RWPE2 (cell line): ENCODE measurements around the gene TLR6.

ENCODE experiments used
- ATAC-seq: fragments of 200-7000 bp; cut with Tn5 transposase; 3 replicates; pipeline ENCODE4 v1.9.1; 2021; ENCODE audit warnings: low read depth
- DNase-seq: peaks from one replicate; pipeline ENCODE4 v3.0.0-alpha.2; 2020; ENCODE audit warnings: low spot score
- H3K27ac ChIP-seq: fragments of 450-650 bp; 2 replicates; pipeline ENCODE4 v1.5.1; 2017; ENCODE audit warnings: mild to moderate bottlenecking; ENCODE audit not compliant: poor library complexity, severe bottlenecking
- H3K27me3 ChIP-seq: fragments of 250-450 bp; sonication (Bioruptor Pico); 2 replicates; pipeline ENCODE4 v1.5.1; 2021; ENCODE audit warnings: mild to moderate bottlenecking, moderate library complexity; ENCODE audit not compliant: insufficient read depth, poor library complexity, severe bottlenecking
- H3K36me3 ChIP-seq: fragments of 250-450 bp; sonication (Bioruptor Pico); 2 replicates; pipeline ENCODE4 v1.5.1; 2020; ENCODE audit warnings: low read depth, mild to moderate bottlenecking, moderate library complexity
- H3K4me1 ChIP-seq: fragments of 250-450 bp; sonication (Bioruptor Pico); 2 replicates; pipeline ENCODE4 v1.5.1; 2021; ENCODE audit warnings: mild to moderate bottlenecking, moderate library complexity; ENCODE audit not compliant: insufficient read depth, poor library complexity, severe bottlenecking
- H3K4me3 ChIP-seq: fragments of 250-450 bp; sonication (Bioruptor Pico); 2 replicates; pipeline ENCODE4 v1.5.1; 2021; ENCODE audit warnings: mild to moderate bottlenecking, moderate library complexity; ENCODE audit not compliant: severe bottlenecking
- H3K9me3 ChIP-seq: fragments of 250-450 bp; sonication (Bioruptor Pico); 2 replicates; pipeline ENCODE4 v1.5.1; 2021; ENCODE audit warnings: mild to moderate bottlenecking, moderate library complexity; ENCODE audit not compliant: severe bottlenecking
- TF ChIP-seq, protein P1 (sequence below): fragments of 450-650 bp; IDR thresholded peaks from one replicate; pipeline ENCODE4 v1.5.1; 2017; ENCODE audit warnings: mild to moderate bottlenecking, moderate library complexity; ENCODE audit not compliant: poor library complexity, severe bottlenecking

The TLR6 gene

DNA sequence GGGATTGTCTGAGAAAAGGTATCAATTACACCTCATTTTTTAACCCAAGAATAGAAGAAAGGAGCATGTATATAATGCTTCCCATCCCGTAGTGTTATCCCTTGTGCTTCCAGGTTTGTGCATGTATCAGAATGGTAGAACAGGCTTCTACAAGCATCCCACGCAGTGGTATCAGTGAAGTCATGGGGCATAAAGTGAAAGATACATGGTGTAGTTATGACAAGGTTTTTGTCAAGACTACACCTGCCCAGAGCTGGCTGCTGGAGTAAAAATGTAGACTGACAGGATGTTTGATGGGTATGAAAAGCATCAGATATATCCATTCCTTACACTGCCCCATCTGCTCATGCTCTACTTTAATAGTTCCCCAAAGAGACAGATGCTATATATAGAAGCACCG is 61.5 kb downstream of the TLR6 start:
- no peak for ATAC-seq
- no peaks in the 10 kb centered on the region for H3K27me3 ChIP-seq
- H3K27ac ChIP-seq, result no peak overlapping the region
- no peak for DNase-seq
- H3K9me3 ChIP-seq, result no peaks in the 10 kb centered on the region
- no peaks in the 10 kb centered on the region for H3K4me1 ChIP-seq
- TF ChIP-seq, protein P1, sequence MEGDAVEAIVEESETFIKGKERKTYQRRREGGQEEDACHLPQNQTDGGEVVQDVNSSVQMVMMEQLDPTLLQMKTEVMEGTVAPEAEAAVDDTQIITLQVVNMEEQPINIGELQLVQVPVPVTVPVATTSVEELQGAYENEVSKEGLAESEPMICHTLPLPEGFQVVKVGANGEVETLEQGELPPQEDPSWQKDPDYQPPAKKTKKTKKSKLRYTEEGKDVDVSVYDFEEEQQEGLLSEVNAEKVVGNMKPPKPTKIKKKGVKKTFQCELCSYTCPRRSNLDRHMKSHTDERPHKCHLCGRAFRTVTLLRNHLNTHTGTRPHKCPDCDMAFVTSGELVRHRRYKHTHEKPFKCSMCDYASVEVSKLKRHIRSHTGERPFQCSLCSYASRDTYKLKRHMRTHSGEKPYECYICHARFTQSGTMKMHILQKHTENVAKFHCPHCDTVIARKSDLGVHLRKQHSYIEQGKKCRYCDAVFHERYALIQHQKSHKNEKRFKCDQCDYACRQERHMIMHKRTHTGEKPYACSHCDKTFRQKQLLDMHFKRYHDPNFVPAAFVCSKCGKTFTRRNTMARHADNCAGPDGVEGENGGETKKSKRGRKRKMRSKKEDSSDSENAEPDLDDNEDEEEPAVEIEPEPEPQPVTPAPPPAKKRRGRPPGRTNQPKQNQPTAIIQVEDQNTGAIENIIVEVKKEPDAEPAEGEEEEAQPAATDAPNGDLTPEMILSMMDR, result no peak
- no peak overlapping the region for H3K4me3 ChIP-seq
- no peaks in the 10 kb centered on the region for H3K36me3 ChIP-seq

DNA sequence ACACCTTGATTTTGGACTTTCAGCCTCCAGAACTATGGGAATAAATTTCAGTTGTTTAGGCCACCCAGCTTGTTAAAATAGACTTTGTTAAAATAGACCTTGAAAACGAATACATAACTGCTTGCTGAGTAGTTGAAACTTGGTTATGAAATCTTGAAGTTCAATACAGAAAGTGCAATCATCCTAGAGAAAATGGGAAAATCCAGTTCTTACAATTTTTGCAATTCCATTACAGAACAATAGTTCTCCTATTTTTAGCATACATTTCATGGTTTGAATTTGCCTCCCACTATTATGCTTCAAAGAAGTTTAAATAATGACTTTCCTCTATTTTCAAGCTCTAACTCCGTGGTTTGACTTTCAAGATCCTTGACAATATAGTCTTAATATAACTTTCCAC is 62.6 kb downstream of the TLR6 start:
- Histone ChIP-seq H3K27me3 (no peaks in the 10 kb centered on the region), H3K36me3 (no peaks in the 10 kb centered on the region), H3K9me3 (no peaks in the 10 kb centered on the region), H3K27ac (no peak overlapping the region), H3K4me1 (no peaks in the 10 kb centered on the region), H3K4me3 (no peak overlapping the region)
- DNase-seq (no peak), ATAC-seq (no peak)
- TF ChIP-seq, protein P1, result no peak

DNA sequence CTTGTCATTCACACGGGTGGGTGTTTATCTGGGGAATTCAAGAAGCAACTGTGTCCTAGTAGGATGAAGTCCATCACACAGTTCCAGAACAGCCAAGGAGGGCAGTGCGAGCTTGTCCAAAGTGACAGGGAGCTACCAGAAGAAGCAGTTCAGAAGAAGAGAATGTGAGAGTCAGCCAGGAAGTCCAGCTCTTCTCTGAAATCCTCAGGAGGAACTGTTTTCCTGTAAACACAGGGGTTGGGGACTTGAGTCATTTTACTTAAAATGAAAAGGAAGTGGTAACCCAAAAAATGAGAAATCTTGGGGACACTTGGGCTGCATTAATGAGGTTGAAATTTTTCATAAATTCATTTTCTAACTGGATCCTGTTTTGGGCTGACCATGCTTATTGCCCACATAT is 65.6 kb downstream of the TLR6 start:
- no peaks in the 10 kb centered on the region for H3K4me1 ChIP-seq
- TF ChIP-seq, protein P1, result no peak
- no peak overlapping the region for H3K4me3 ChIP-seq
- ATAC-seq, result no peak
- H3K36me3 ChIP-seq, result no peaks in the 10 kb centered on the region
- no peaks in the 10 kb centered on the region for H3K27me3 ChIP-seq
- DNase-seq, result no peak
- H3K27ac ChIP-seq, result no peak overlapping the region
- no peaks in the 10 kb centered on the region for H3K9me3 ChIP-seq

DNA sequence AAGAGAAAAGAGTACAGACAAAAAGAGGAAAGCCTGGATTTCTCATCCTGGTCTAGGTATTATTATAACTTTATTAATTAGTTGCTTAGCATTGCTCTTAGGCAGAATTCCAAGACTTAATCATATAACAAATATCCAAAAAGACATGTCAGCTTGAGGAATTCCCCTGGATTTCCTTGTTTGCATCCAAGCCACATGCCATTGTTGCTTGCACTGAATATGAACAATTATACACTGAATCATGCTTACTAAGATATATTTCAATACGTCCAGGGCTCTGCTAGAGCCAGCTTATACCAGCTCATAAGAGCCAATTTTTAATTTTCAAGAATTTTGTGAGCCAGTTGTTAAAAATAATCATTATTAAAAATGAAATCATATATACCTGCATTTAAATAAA is 68.3 kb downstream of the TLR6 start:
- peak; percentile 70 for ATAC-seq
- no peak for DNase-seq
- H3K4me3 ChIP-seq, result no peak overlapping the region
- H3K9me3 ChIP-seq, result no peaks in the 10 kb centered on the region
- no peaks in the 10 kb centered on the region for H3K27me3 ChIP-seq
- TF ChIP-seq, protein P1, result no peak
- H3K4me1 ChIP-seq, result no peaks in the 10 kb centered on the region
- no peak overlapping the region for H3K27ac ChIP-seq
- H3K36me3 ChIP-seq, result no peaks in the 10 kb centered on the region

DNA sequence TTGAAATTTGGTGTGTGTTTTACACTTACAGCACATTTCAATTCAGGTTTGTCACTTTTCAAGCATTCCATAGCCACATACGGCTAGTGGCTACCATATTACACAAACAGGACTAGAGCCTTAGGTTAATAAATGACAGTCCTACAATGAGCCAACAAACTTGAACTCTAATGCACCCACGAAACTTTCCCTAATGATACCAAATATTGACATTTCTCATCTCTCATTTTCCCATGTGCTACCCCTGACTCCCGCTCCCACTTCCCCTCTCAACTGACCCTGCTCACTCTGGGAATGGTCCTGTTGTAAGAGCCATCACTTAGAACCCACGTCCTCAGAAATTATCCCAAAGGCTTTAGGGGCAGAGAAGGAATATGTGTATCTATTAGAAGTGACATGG is 68.9 kb downstream of the TLR6 start:
- no peak overlapping the region for H3K27ac ChIP-seq
- ATAC-seq, result no peak
- H3K9me3 ChIP-seq, result no peaks in the 10 kb centered on the region
- H3K36me3 ChIP-seq, result no peaks in the 10 kb centered on the region
- TF ChIP-seq, protein P1, result no peak
- H3K27me3 ChIP-seq, result no peaks in the 10 kb centered on the region
- H3K4me3 ChIP-seq, result no peak overlapping the region
- no peaks in the 10 kb centered on the region for H3K4me1 ChIP-seq
- DNase-seq, result no peak
